Esophagus muscularis mucosa (tissue), 4 donors: ENCODE data around the gene GTF2IRD1. TPM values are rescaled to one million over a fixed set of nuclear protein-coding genes. Genes with fewer than 3 reads are reported as not detected.
"Not testable (repeated sequence)": the region's sequence is repeated elsewhere in the genome, so short reads cannot be mapped to it uniquely, and the experiment has no call there.

Source experiments
- DNase-seq: peaks from one replicate; pipeline ENCODE4 v3.0.0-alpha.2; 2017; ENCODE audit errors: extremely low spot score
- H3K27ac ChIP-seq, 4 donors: fragments of 200-600 bp; sonication (generic); replicated peaks in 1 of 4; 1 replicate in 3 of 4; 2 replicates in 1 of 4; pipeline ENCODE4 v1.5.1; 2016 to 2019; ENCODE audit warnings: mild to moderate bottlenecking in 1 of 4
- H3K27me3 ChIP-seq, 4 donors: fragments of 200-600 bp; sonication (generic); one replicate each; pipeline versions ENCODE4 v1.5.1 to v1.6.0; 2016 to 2019
- H3K36me3 ChIP-seq, 4 donors: fragments of 200-600 bp; sonication (generic); one replicate each; pipeline ENCODE4 v1.5.1; 2016 to 2019
- H3K4me1 ChIP-seq, 4 donors: fragments of 200-600 bp; sonication (generic); one replicate each; pipeline ENCODE4 v1.5.1; 2016 to 2019
- H3K4me3 ChIP-seq, 4 donors: fragments of 200-600 bp; sonication (generic); 1 replicate in 2 of 4; 2 replicates in 2 of 4; pipeline ENCODE4 v1.5.1; 2016 to 2019; ENCODE audit warnings: mild to moderate bottlenecking in 4 of 4, moderate library complexity in 1 of 4
- H3K9me3 ChIP-seq, 4 donors: fragments of 200-600 bp; sonication (generic); 1 replicate in 3 of 4; 2 replicates in 1 of 4; pipeline ENCODE4 v1.5.1; 2016 to 2019
- EP300 ChIP-seq: sonication (generic); formaldehyde crosslinking; IDR thresholded peaks from one replicate; pipeline ENCODE4 v1.6.1; 2017; ENCODE audit warnings: antibody characterized with exemption
- POLR2A ChIP-seq: fragments of 450-650 bp; IDR thresholded peaks from one replicate; pipeline ENCODE4 v1.6.1; 2017; ENCODE audit warnings: antibody characterized with exemption, moderate library complexity, mild to moderate bottlenecking, low read depth
- POLR2AphosphoS5 ChIP-seq, 2 donors: sonication (generic); formaldehyde crosslinking; IDR thresholded peaks; one replicate each; pipeline ENCODE4 v1.6.1; 2017; ENCODE audit warnings: antibody characterized with exemption in 2 of 2
- WGBS: methylation state at CpG from one replicate; pipeline ENCODE4 v1.1.5; 2018; 5-methylcytosine and 5-hydroxymethylcytosine counted together
- intact Hi-C: fragments of 100-400 bp; cut with DNase I; formaldehyde crosslinking; loops from one replicate; pipeline ENCODE4 v1.15.1; 2023
- total RNA-seq, 4 donors: library from RNA; depleted of rRNA; stranded (reverse); fragments of >200 nt; gene quantifications; one replicate each; pipeline versions ENCODE4 v1.1.0 to v1.2.1, GENCODE V29; 2016
- TF ChIP-seq, protein P1 (sequence below), 3 experiments: fragments of 200-600 bp in 2 of 3; fragments of 450-650 bp in 1 of 3; sonication (generic) in 2 of 3; IDR thresholded peaks; one replicate each; pipeline ENCODE4 v1.5.1; 2017 to 2019; ENCODE audit warnings: antibody characterized with exemption in 3 of 3, mild to moderate bottlenecking in 2 of 3, moderate library complexity in 1 of 3

The GTF2IRD1 gene
- total RNA-seq, 4 donors from 2014 or later, result 20.8 to 24.0 (median 22.0) TPM

DNA sequence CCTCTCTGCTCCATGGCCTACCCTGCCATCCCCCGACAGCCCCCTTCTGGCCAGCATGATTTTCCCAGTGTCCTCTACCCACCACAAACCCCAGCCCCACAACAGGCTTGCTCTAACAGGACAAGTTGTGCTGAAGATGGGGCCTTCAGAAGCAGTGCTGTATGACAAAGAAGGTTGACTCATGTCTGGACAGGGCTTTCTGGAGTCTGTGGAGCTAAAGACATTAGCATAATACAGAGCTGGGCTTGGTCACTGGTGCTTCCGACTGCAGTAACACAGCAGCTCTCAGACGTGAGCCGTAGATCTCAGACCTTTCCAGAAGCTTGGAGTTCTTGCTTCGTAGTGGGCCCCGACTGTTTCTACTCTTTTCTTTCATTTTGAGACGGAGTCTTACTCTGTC is 100.5 kb downstream of the GTF2IRD1 start:
- no peak for DNase-seq
- TF ChIP-seq POLR2A (no peak), POLR2AphosphoS5 (IDR thresholded peaks at IDR 0.05) (no peak), EP300 (no peak)
- TF ChIP-seq, protein P1, sequence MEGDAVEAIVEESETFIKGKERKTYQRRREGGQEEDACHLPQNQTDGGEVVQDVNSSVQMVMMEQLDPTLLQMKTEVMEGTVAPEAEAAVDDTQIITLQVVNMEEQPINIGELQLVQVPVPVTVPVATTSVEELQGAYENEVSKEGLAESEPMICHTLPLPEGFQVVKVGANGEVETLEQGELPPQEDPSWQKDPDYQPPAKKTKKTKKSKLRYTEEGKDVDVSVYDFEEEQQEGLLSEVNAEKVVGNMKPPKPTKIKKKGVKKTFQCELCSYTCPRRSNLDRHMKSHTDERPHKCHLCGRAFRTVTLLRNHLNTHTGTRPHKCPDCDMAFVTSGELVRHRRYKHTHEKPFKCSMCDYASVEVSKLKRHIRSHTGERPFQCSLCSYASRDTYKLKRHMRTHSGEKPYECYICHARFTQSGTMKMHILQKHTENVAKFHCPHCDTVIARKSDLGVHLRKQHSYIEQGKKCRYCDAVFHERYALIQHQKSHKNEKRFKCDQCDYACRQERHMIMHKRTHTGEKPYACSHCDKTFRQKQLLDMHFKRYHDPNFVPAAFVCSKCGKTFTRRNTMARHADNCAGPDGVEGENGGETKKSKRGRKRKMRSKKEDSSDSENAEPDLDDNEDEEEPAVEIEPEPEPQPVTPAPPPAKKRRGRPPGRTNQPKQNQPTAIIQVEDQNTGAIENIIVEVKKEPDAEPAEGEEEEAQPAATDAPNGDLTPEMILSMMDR (IDR thresholded peaks at IDR 0.05), result no peak
- Histone ChIP-seq H3K36me3 (peaks cover 7 to 63% (median 44%) of the 10 kb centered on the region in 4 donors), H3K9me3 (no peaks in the 10 kb centered on the region), H3K27ac (no peak overlapping the region), H3K4me1 (no peaks in the 10 kb centered on the region), H3K27me3 (no peaks in the 10 kb centered on the region), H3K4me3 (no peak overlapping the region)
- intact Hi-C loops, result no loop called here
- 92% methylated on average over 7 of the region's 7 CpGs for WGBS

DNA sequence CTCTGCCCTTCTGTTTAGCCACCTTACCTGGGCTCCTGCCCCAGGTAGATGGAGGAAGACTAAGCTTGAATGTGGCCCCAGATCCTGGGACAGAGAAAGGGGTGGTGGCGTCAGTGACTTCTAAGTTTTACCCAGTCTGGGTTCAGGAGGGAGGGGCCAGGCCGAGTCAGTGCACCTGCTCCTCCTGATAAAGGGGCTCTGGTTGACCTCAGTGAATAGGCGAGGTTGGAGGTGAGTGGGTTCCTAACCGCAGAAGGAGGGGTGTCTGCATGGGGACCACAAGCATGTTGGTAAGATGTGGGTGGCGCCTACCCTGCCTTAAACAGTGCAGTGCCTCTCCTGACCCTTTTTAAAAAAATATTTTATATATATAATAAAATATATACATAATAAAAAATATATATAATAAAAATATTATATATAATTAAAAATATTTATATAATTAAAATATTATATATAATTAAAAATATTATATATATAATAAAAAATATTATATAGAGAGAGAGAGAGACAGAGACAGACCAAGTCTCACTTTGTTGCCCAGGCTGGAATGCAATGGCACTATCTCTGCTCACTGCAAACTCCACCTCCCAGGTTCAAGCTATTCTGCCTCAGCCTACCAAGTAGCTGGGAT is 106.5 kb downstream of the GTF2IRD1 start:
- TF ChIP-seq POLR2A (no peak), EP300 (no peak), POLR2AphosphoS5 (IDR thresholded peaks at IDR 0.05) (no peak)
- TF ChIP-seq, protein P1 (IDR thresholded peaks at IDR 0.05), result no peak
- Histone ChIP-seq H3K36me3 (peaks cover 12 to 79% (median 54%) of the 10 kb centered on the region in 4 donors), H3K4me1 (no peaks in the 10 kb centered on the region), H3K27ac (no peak overlapping the region), H3K9me3 (no peaks in the 10 kb centered on the region), H3K4me3 (no peak overlapping the region), H3K27me3 (no peaks in the 10 kb centered on the region)
- 94% methylated on average over 5 of the region's 5 CpGs for WGBS
- no peak for DNase-seq
- intact Hi-C loops, result loop anchor here (10.0 kb wide), 1 partner anchor 115 kb away; no protein-coding TSS in a partner anchor

DNA sequence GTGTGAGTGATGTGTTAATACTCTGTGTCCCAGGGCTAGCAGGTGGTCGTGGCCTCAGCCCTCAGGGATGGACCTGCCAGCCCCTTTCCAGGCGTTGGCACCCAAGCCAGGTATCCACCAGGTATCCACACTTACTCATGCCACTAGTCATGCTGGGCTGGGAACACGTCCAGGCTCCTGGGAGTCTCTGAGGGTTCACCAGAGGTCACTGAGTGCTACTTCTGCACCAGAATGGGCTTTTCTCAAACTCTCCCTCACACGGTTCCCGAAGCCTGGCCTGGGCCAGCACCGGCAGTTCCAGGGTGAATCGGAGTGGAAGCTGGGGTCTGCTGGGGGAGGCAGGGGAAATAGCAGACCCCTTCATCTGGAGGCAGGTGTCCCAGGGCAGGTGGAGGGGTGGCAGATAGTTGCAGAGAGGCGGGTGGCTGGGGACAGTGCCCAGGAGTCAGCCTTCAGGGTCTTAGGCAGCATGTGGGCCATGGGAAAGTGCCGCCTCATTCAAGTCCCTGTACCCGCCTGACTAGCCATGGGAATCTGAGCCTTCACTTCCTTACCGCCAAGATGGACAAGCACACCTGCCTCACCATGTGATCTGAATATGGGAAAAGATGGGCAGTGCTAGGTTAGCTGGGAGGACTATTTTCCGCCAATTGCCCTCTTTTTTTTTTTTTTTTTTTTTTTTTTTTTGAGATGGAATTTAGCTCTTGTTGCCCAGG is 108.3 kb downstream of the GTF2IRD1 start:
- no peaks in the 10 kb centered on the region for H3K9me3 ChIP-seq
- no peaks in the 10 kb centered on the region for H3K4me1 ChIP-seq
- no peak overlapping the region for H3K27ac ChIP-seq
- no peak overlapping the region for H3K4me3 ChIP-seq
- no peak for DNase-seq
- no peaks in the 10 kb centered on the region for H3K27me3 ChIP-seq
- 90% methylated on average over 9 of the region's 12 CpGs for WGBS
- peaks cover 12 to 63% (median 46%) of the 10 kb centered on the region in 4 donors for H3K36me3 ChIP-seq
- TF ChIP-seq, protein P1 (IDR thresholded peaks at IDR 0.05), result no peak
- no peak for TF ChIP-seq POLR2A
- no peak for TF ChIP-seq POLR2AphosphoS5 (IDR thresholded peaks at IDR 0.05)
- intact Hi-C loops, result loop anchor here (10.0 kb wide), 1 partner anchor 117 kb away; no protein-coding TSS in a partner anchor

DNA sequence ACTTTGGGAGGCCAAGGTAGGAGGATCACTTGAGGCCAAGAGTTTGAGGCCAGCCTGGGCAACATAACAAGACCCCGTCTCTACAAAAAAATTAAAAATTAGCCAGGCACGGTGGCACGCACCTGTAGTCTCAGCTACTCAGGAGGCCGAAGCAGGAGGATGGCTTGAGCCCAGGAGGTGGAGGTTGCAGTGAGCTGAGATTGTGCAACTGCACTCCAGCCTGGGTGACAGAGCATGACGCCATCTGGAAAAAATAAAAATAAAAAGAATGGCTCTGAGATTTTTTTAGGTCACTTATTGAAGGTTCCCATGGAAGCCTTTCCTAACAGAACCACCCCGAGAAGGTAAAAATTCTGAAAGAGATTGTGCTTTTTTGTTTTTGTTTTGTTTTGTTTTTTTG is 109.9 kb downstream of the GTF2IRD1 start:
- H3K36me3 ChIP-seq, result peaks cover 10 to 49% (median 32%) of the 10 kb centered on the region in 4 donors
- WGBS, result 93% methylated on average over 6 of the region's 6 CpGs
- intact Hi-C loops, result loop anchor here (10.0 kb wide), 1 partner anchor 119 kb away; no protein-coding TSS in a partner anchor
- H3K27ac ChIP-seq, H3K27me3 ChIP-seq, H3K4me3 ChIP-seq, H3K9me3 ChIP-seq, DNase-seq, H3K4me1 ChIP-seq: not testable (repeated sequence)

DNA sequence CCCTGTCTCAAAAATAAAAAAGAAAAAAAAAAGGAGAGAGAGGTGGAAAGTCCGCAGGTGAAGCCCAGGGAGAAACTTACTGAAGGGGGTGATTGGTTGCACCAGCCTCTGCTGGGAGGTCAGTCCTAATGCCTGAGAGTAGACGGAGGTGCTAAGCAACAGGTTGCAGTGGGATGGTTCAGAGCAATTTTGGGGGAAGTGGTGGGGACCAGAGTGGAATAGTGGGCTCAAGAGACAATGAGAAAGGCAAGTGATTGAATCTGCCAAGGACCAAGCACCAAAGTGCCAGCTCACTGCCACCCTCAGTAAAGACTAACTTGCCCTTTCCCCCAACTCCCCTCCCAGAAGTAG is 113.6 kb downstream of the GTF2IRD1 start:
- Histone ChIP-seq H3K36me3 (peaks cover 0 to 30% (median 19%) of the 10 kb centered on the region in 4 donors), H3K4me3 (no peak overlapping the region), H3K27me3 (no peaks in the 10 kb centered on the region), H3K4me1 (no peaks in the 10 kb centered on the region), H3K9me3 (no peaks in the 10 kb centered on the region), H3K27ac (no peak overlapping the region)
- TF ChIP-seq POLR2AphosphoS5 (IDR thresholded peaks at IDR 0.05), result no peak
- no peak for TF ChIP-seq EP300
- TF ChIP-seq POLR2A, result no peak
- TF ChIP-seq, protein P1 (IDR thresholded peaks at IDR 0.05), result no peak
- intact Hi-C loops, result loop anchor here (5.0 to 10.0 kb wide), 2 partner anchors 122 to 150 kb away; no protein-coding TSS in a partner anchor
- 95% methylated on average over 2 of the region's 2 CpGs for WGBS
- DNase-seq, result no peak
